ENCODE results near the gene EVI2B. TPM values are rescaled to one million over a fixed set of nuclear protein-coding genes. Genes with fewer than 3 reads are reported as not detected.

The EVI2B gene
- total RNA-seq, 1 experiment from 2014 or later: not detected

DNA sequence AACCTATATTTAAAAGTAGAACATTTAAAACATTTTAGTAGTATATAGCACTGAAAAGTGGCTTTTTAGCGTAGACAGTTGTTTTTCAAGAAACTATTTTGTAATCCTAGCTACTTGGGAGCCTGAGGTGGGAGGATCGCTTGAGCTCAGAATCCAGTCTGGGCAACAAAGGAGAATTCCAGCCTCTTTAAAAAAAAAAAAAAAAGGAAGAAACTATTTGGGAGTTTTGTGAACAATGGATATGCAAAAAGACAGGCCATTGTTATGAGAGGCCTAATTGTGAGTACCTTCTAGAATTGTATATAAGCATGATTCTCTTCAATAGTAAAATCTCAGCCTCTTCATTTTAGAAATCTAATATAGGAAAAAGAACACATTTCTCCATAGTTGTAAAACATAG, 34.5 kb downstream of the EVI2B start:
- intact Hi-C loops (cut with micrococcal nuclease; ENCODE audit: unreplicated experiment): no loop called here
- no peaks in the 10 kb centered on the region for H3K9me3 ChIP-seq (ENCODE audit: insufficient read depth, low read depth)
- no peak overlapping the region for H2AFZ ChIP-seq
- no peaks in the 10 kb centered on the region for H3K79me2 ChIP-seq (ENCODE audit: low read depth)
- no peaks in the 10 kb centered on the region for H3F3A ChIP-seq (ENCODE audit: insufficient read depth, low read depth)
- H3K27me3 ChIP-seq (ENCODE audit: insufficient read depth, low read depth): no peaks in the 10 kb centered on the region
- TF ChIP-seq EZH2 (IDR thresholded peaks at IDR 0.05; ENCODE audit: low read depth): no peak
- TF ChIP-seq, protein P1, sequence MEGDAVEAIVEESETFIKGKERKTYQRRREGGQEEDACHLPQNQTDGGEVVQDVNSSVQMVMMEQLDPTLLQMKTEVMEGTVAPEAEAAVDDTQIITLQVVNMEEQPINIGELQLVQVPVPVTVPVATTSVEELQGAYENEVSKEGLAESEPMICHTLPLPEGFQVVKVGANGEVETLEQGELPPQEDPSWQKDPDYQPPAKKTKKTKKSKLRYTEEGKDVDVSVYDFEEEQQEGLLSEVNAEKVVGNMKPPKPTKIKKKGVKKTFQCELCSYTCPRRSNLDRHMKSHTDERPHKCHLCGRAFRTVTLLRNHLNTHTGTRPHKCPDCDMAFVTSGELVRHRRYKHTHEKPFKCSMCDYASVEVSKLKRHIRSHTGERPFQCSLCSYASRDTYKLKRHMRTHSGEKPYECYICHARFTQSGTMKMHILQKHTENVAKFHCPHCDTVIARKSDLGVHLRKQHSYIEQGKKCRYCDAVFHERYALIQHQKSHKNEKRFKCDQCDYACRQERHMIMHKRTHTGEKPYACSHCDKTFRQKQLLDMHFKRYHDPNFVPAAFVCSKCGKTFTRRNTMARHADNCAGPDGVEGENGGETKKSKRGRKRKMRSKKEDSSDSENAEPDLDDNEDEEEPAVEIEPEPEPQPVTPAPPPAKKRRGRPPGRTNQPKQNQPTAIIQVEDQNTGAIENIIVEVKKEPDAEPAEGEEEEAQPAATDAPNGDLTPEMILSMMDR (conservative IDR thresholded peaks at IDR 0.05): no peak
- H3K4me3 ChIP-seq: no peak overlapping the region
- no TSS peak for BruUV-seq (replicated peaks)
- no peaks in the 10 kb centered on the region; the same call in 1 of the 2 replicates for H3K36me3 ChIP-seq (ENCODE audit: low read depth)
- no peaks in the 10 kb centered on the region for H4K20me1 ChIP-seq (ENCODE audit: insufficient read depth)
- POLR2A ChIA-PET (ENCODE audit: unreplicated experiment): no interaction called here
- CTCF ChIA-PET: no interaction called here
- no peak for DNase-seq
- no peak overlapping the region for H3K27ac ChIP-seq
- H3K4me1 ChIP-seq (replicated peaks; ENCODE audit: insufficient read depth): no peaks in the 10 kb centered on the region
- H3K9me2 ChIP-seq (ENCODE audit: insufficient read depth): no peaks in the 10 kb centered on the region
- H3K4me2 ChIP-seq: no peak overlapping the region

DNA sequence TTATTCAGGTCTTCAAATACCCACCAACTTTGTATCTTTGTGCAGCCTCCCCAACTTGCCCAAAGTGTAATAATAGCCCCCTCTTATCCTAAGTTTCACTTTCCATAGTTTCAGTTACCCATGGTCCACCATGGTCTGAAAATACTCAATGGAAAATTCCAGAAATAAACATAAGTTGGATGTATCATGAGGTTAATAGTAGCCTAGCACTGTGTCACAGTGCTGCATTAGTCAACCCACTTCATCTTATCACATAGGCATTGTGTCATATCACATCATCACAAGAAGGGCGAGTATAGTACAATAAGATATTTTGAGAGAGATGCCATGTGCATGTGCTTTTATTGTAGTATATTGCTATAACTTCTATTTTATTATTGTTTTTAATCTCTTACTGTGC, 38.7 kb downstream of the EVI2B start:
- BruUV-seq (replicated peaks): no TSS peak
- Histone ChIP-seq H2AFZ (no peak overlapping the region), H3K4me1 (replicated peaks; ENCODE audit: insufficient read depth) (peaks cover 4% of the 10 kb centered on the region), H3K4me2 (no peak overlapping the region), H3K27me3 (ENCODE audit: insufficient read depth, low read depth) (no peaks in the 10 kb centered on the region), H3F3A (ENCODE audit: insufficient read depth, low read depth) (peaks cover 4% of the 10 kb centered on the region; the same call in 1 of the 2 replicates), H3K4me3 (no peak overlapping the region), H3K27ac (no peak overlapping the region), H3K36me3 (ENCODE audit: low read depth) (peaks cover 7% of the 10 kb centered on the region; the same call in 1 of the 2 replicates), H3K9me2 (ENCODE audit: insufficient read depth) (no peaks in the 10 kb centered on the region), H3K9me3 (ENCODE audit: insufficient read depth, low read depth) (no peaks in the 10 kb centered on the region), H3K79me2 (ENCODE audit: low read depth) (no peaks in the 10 kb centered on the region), H4K20me1 (ENCODE audit: insufficient read depth) (no peaks in the 10 kb centered on the region)
- ChIA-PET CTCF (no interaction called here), POLR2A (ENCODE audit: unreplicated experiment) (no interaction called here)
- intact Hi-C loops (cut with micrococcal nuclease; ENCODE audit: unreplicated experiment): no loop called here
- no peak for DNase-seq
- TF ChIP-seq, protein P1 (conservative IDR thresholded peaks at IDR 0.05): no peak
- TF ChIP-seq EZH2 (IDR thresholded peaks at IDR 0.05; ENCODE audit: low read depth): no peak

DNA sequence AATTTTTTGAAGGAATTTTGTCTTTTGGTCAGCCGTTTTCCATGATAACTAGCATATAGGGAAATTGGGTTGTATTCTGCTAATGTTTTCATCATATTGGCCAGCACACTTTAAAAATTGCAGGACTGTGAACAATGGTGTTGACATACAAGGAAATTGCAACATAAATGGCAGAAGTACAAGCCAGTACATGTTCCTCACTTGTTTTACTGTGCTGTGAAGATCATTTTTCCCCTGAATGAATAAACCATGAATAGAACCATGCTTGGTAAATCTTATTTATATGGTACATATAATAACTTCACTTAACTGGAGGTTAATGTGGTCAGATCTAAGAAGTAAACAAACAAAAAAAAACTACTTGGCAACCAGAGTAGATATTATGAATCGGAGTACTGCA, 39.6 kb downstream of the EVI2B start:
- H3K9me3 ChIP-seq (ENCODE audit: insufficient read depth, low read depth): no peaks in the 10 kb centered on the region
- H3K4me1 ChIP-seq (replicated peaks; ENCODE audit: insufficient read depth): peaks cover 12% of the 10 kb centered on the region
- DNase-seq: no peak
- H3K27me3 ChIP-seq (ENCODE audit: insufficient read depth, low read depth): no peaks in the 10 kb centered on the region
- no TSS peak for BruUV-seq (replicated peaks)
- H3K9me2 ChIP-seq (ENCODE audit: insufficient read depth): no peaks in the 10 kb centered on the region
- H3K27ac ChIP-seq: no peak overlapping the region
- intact Hi-C loops (cut with micrococcal nuclease; ENCODE audit: unreplicated experiment): no loop called here
- peaks cover 13% of the 10 kb centered on the region for H3F3A ChIP-seq (ENCODE audit: insufficient read depth, low read depth)
- H3K36me3 ChIP-seq (ENCODE audit: low read depth): peaks cover 7% of the 10 kb centered on the region; the same call in 1 of the 2 replicates
- POLR2A ChIA-PET (ENCODE audit: unreplicated experiment): no interaction called here
- no peak overlapping the region for H3K4me3 ChIP-seq
- H3K79me2 ChIP-seq (ENCODE audit: low read depth): no peaks in the 10 kb centered on the region
- H2AFZ ChIP-seq: no peak overlapping the region
- CTCF ChIA-PET: no interaction called here
- no peaks in the 10 kb centered on the region for H4K20me1 ChIP-seq (ENCODE audit: insufficient read depth)
- no peak for TF ChIP-seq EZH2 (IDR thresholded peaks at IDR 0.05; ENCODE audit: low read depth)
- TF ChIP-seq, protein P1 (conservative IDR thresholded peaks at IDR 0.05): no peak
- H3K4me2 ChIP-seq: no peak overlapping the region

Measured in PC-9 (cell line).